Ascending aorta (tissue), 2 donors: ENCODE results near the gene APBB2. TPM values are rescaled to one million over a fixed set of nuclear protein-coding genes. Genes with fewer than 3 reads are reported as not detected.

Experiments used
- DNase-seq, 2 donors: peaks; one replicate each; pipeline ENCODE4 v3.0.0-alpha.2; 2019; ENCODE audit warnings: low spot score in 2 of 2
- H3K27ac ChIP-seq, 2 donors: fragments of 200-600 bp; sonication (generic); one replicate each; pipeline ENCODE4 v1.5.1; 2016 to 2017; ENCODE audit warnings: mild to moderate bottlenecking in 1 of 2
- H3K27me3 ChIP-seq: fragments of 200-600 bp; sonication (generic); one replicate; pipeline ENCODE4 v1.5.1; 2017
- H3K36me3 ChIP-seq, 2 donors: fragments of 200-600 bp; sonication (generic); one replicate each; pipeline ENCODE4 v1.5.1; 2016
- H3K4me1 ChIP-seq, 2 donors: fragments of 200-600 bp; sonication (generic); one replicate each; pipeline ENCODE4 v1.5.1; 2016 to 2017; ENCODE audit warnings: mild to moderate bottlenecking in 1 of 2
- H3K4me3 ChIP-seq, 2 donors: fragments of 200-600 bp; sonication (generic); one replicate each; pipeline ENCODE4 v1.5.1; 2016 to 2017; ENCODE audit warnings: mild to moderate bottlenecking in 1 of 2
- H3K9me3 ChIP-seq, 2 donors: fragments of 200-600 bp; sonication (generic); one replicate each; pipeline ENCODE4 v1.5.1; 2016
- CTCF ChIP-seq, 3 experiments: fragments of 200-600 bp in 2 of 3; fragments of 450-650 bp in 1 of 3; sonication (generic) in 2 of 3; IDR thresholded peaks; one replicate each; pipeline ENCODE4 v1.5.1; 2016 to 2019; ENCODE audit warnings: antibody characterized with exemption in 3 of 3, mild to moderate bottlenecking in 1 of 3, moderate library complexity in 1 of 3
- intact Hi-C: fragments of 100-400 bp; cut with DNase I; formaldehyde crosslinking; loops from one replicate; pipeline ENCODE4 v1.15.1; 2023
- total RNA-seq: library from RNA; depleted of rRNA; stranded (reverse); fragments of >200 nt; gene quantifications from one replicate; pipeline ENCODE4 v1.1.0, GENCODE V29; 2016

Gene APBB2
- total RNA-seq, 1 donor from 2014 or later, result 51.4 TPM

GRCh38 chr4:40938337-40938736, 276.0 kb downstream of the APBB2 start:
- peaks cover 8 to 14% of the 10 kb centered on the region in 2 donors for H3K36me3 ChIP-seq
- H3K4me3 ChIP-seq, result no peak overlapping the region
- intact Hi-C loops, result no loop called here
- no peak overlapping the region for H3K27ac ChIP-seq
- peaks cover 15 to 43% of the 10 kb centered on the region in 2 donors for H3K4me1 ChIP-seq
- DNase-seq, result no peak
- H3K27me3 ChIP-seq, result no peaks in the 10 kb centered on the region
- TF ChIP-seq CTCF (IDR thresholded peaks at IDR 0.05), result no peak
- H3K9me3 ChIP-seq, result no peaks in the 10 kb centered on the region

GRCh38 chr4:40937140-40937725, 277.1 kb downstream of the APBB2 start:
- TF ChIP-seq CTCF (IDR thresholded peaks at IDR 0.05), result no peak
- intact Hi-C loops, result no loop called here
- Histone ChIP-seq H3K27ac (no peak overlapping the region), H3K4me1 (peaks cover 12 to 35% of the 10 kb centered on the region in 2 donors), H3K36me3 (peaks cover 8 to 16% of the 10 kb centered on the region in 2 donors), H3K9me3 (no peaks in the 10 kb centered on the region), H3K27me3 (no peaks in the 10 kb centered on the region), H3K4me3 (no peak overlapping the region)
- no peak for DNase-seq

GRCh38 chr4:40934676-40935075, 279.7 kb downstream of the APBB2 start:
- H3K27me3 ChIP-seq, result no peaks in the 10 kb centered on the region
- H3K4me1 ChIP-seq, result peaks cover under 1 to 10% of the 10 kb centered on the region in 2 donors
- no peak for DNase-seq
- H3K27ac ChIP-seq, result no peak overlapping the region
- H3K4me3 ChIP-seq, result no peak overlapping the region
- TF ChIP-seq CTCF (IDR thresholded peaks at IDR 0.05), result no peak
- intact Hi-C loops, result no loop called here
- peaks cover 8 to 16% of the 10 kb centered on the region in 2 donors for H3K36me3 ChIP-seq
- H3K9me3 ChIP-seq, result no peaks in the 10 kb centered on the region

- DNase-seq, result peak in 1 of 2 donors; percentile 39
- Histone ChIP-seq H3K4me3 (no peak overlapping the region), H3K27ac (no peak overlapping the region), H3K27me3 (no peaks in the 10 kb centered on the region), H3K36me3 (peaks cover 8 to 16% of the 10 kb centered on the region in 2 donors), H3K4me1 (peaks cover 0 to 3% of the 10 kb centered on the region in 2 donors), H3K9me3 (no peaks in the 10 kb centered on the region)
- intact Hi-C loops, result no loop called here
- no peak for TF ChIP-seq CTCF (IDR thresholded peaks at IDR 0.05)
Observed at GRCh38 chr4:40933272-40934053, 280.9 kb downstream of the APBB2 start.

GRCh38 chr4:40931841-40932240, 282.5 kb downstream of the APBB2 start:
- DNase-seq, result peak in 1 of 2 donors; percentile 4
- TF ChIP-seq CTCF (IDR thresholded peaks at IDR 0.05), result no peak
- peaks cover 8 to 16% of the 10 kb centered on the region in 2 donors for H3K36me3 ChIP-seq
- H3K4me1 ChIP-seq, result peaks cover 0 to 2% of the 10 kb centered on the region in 2 donors
- no peak overlapping the region for H3K27ac ChIP-seq
- H3K9me3 ChIP-seq, result no peaks in the 10 kb centered on the region
- no peak overlapping the region for H3K4me3 ChIP-seq
- no peaks in the 10 kb centered on the region for H3K27me3 ChIP-seq
- intact Hi-C loops, result no loop called here
